ENCODE results near the gene NFIA.

The NFIA gene

DNA sequence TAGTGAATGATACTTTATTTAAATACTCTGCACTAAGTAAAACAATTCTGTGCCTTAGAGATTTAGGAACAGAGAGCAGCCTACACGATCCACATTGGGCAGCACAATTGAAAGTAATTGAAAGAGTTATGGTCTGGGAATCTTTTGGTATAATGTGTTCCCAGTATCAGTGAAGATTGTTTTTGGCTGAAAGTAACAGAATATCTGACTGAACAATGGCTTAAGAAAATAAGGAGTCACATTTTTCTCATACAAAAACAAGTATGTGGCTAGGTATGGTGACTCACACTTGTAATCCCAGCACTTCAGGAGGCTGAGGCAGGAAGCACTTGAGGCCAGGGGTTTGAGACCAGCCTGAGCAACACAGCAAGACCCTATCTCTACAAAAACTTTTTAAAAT, 306.2 kb downstream of the NFIA start:
- H3K27ac ChIP-seq, result no peak overlapping the region

DNA sequence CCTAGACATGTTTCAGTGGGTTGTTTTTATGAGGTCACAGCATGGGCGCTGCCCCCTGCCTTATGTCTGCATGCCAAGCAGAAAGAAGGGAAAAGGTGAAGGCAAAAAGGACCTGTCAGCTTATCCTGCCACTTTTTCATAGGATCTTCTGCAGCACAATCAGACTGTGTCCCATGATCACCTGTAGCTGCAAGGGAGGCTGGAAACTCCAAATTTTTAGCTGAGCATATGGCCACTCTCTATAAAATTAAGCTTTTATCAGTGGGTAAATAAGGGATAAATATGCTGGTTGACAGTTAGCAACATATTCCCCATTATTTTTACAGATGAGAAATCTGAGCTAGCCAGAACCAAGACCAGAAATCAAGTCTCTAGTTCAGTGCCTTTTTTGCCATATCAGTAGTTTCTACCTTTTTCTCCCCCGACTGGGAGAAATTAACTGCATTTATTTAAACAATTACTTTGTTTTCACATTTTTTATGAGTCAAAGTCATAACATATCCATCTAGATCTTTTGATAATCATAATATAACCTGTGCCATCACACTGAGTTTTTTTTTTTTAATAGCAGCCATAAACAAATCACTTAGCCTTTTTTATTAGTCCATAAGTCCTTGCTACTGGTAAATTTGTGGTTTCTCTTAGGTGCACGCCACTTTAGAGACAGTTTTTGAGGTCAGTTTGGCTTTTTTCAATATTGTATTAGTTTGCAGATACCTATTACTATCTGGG, 307.0 kb downstream of the NFIA start:
- no peak overlapping the region for H3K27ac ChIP-seq
- H3K4me3 ChIP-seq, result no peak overlapping the region

More for the DNA sequence above, 306.2 kb downstream of the NFIA start:
- H3K4me3 ChIP-seq, result no peak overlapping the region

DNA sequence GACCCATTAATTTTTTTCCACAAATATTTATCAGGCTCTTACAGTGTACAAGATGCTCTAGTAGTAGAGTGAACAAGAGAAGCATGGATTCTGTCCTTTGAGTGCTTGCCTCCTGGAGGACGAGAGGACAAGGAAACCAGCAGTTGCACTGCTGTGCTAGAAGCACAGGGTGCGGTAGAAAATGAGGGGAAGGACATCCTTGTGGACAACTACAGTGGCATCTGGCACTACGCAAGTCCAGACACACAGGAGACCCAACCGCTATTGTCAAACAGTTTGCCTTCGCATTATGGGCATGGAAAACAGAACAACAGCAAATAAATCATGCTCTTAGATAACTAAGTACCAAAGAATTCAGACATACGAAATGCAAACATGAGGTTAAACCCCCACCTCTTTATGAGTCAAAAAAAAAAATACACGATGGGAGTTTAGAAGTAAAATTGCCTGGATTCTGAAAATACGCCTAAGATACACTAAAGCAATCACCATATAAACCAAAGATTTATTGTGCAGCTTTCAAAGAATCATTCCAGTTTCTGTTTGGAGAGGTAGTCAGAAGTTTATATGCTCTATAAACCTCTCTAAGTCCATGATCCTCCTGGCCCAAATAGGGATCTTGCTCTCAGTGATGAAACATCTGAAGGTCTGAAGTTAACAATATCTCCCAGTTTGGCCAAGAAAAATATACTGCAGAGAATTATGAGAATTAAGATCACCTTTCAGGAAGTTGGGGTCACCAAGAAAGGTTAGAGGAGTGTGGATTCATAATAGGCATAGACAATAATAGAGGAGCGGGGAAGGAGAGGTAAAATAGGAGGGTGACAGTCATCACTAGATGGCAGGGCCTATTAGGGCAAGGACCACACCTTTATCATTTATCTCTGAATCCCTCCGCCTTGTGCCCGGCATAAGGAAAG, 307.8 kb downstream of the NFIA start:
- H3K4me3 ChIP-seq, result no peak overlapping the region
- H3K27ac ChIP-seq, result no peak overlapping the region

DNA sequence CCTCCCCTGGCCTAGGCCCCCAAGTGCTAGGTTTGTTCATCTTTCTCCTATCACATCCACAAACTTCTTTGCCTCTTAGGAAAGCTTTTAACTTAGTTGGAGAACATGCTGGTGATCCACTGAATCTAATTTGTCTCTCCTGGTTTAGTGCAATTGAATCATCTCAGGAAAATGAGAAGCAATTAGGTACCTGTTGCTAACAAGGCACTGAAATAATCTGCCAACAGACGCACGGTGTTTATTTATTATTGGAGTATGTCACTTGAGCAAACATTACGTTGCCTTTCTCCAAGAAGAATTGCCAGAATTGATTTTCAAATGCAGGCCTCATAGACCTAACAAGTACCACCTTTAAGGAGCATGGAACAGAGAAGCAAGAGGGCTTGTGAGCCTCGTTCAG, 309.4 kb downstream of the NFIA start:
- H3K27ac ChIP-seq, result peak overlapping the region in 1 of 21 experiments; percentile 16
- H3K4me3 ChIP-seq, result no peak overlapping the region

DNA sequence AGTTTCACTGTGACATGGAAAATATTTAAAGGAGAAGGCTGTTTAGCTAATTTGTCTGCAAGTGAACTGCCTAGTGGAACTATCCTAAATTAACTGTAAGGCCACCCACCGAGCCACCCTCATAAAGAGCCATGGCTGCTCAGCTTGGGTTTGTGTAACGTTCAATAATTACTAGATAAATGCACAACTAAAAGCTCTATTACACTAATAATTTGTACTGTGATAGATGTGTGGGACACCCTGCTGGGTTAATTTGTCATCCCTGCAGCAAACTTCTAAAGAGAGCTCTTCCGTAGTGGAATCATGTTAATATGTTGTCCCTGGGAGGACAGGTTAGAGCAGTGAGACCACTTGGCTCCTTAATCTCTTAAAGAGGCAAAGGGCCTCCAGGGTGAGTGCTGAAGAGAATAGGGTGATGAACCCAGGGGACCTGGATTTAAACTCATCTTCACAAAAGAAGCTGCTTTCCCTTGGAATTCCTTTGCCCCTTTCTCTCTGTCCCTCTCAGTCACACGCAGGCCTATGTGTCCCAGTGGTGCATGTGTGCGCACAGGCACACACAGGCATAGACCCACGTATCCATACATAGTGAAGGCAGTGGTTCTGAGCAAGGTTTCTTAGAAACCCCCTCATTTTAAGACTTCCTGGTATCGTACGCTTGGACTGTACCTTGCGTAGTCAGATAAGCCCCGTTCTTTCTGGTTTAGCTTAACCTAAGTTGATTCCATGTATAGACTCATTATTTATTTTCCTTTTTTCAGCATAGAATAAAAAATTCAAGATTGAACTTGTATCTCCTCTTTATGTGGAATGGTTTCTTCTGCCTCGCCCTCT, 310.3 kb downstream of the NFIA start:
- Histone ChIP-seq H3K4me3 (no peak overlapping the region), H3K27ac (no peak overlapping the region)

DNA sequence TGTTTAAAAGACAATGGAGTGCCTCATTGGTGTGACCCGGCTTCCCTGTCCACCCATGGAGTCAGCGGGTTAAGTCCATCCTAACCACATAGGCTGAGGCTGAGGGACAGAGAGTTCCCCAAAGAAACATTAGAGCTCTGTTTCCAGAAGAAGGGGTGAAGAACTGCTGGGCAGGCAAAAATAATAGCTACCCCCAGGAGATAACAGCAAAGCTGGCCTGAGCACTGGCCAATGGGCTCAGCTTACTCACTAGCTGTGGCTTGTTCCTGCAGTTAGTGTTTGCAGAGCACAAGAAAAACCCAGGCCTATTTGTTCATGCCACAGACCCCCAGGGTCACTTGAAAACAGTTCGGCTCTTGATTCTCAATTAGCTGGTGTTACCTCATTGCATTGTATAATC, 311.2 kb downstream of the NFIA start:
- Histone ChIP-seq H3K4me3 (no peak overlapping the region), H3K27ac (no peak overlapping the region)

DNA sequence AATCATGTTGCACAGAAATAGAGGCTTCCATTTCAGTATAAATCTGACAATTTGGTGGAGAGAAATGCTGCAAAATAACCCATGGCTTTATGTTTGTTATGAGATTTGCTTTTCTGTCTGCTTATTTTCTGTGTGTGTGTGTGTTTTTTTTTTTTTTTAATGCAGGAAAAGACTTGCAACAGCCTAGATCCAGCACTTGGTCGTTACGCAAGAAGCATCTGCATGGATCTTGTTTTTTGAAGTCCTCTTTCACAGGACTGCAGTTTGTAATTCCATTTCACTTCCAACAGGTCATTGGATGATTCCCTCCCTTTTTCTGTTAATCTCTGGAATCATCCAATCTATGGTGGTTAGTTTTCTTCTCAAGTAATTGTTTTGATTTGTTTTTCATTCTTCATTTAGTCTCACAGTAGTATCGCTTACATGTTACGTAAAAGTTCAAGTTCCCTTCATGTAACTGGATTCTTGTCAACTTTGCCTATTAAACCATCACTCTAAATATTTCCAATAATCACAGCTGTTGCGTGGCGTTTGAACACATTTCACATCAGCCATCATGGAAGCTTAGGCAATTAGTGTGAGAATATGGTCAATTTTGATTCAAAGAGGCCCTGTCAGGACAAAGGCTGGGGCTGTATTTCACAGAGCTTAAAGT, 312.9 kb downstream of the NFIA start:
- H3K27ac ChIP-seq, result no peak overlapping the region
- no peak overlapping the region for H3K4me3 ChIP-seq

DNA sequence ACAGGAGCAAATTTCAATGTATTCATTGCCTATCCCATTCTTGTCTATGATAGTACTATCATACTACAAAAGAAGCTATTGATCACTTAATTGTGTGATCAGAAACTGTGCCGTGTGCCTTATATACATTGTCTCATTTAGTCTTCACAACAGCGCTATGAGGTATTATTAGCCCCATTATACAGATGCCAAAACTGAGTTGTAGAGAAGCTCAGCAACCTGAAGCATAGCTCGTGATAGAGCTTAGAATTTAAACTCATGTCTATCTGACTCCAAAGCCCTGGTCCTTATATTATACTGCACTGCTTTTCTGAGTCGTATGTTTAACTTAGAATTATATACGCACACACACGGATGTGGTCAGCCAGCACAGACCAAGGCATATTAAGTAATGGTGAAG, 315.1 kb downstream of the NFIA start:
- H3K27ac ChIP-seq, result no peak overlapping the region
- H3K4me3 ChIP-seq, result no peak overlapping the region

DNA sequence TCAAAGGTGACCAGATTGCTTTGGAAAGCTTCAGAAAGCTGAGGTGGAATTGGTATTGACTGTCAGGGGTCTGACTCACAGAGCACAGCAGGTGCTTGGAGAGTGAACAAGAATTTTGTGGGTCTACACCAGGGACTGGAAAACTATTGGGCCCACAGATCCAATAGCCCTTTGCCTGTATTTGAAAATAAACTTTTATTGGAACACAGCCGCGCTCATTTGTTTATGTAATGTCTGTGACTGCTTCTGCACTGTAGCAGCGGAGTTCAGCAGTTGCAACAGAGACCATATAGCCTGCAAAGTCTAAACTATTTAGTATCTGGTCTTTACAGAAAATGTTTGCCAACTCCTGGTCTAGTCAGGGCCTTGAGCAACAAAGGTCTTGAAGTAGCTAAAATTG, 315.6 kb downstream of the NFIA start:
- no peak overlapping the region for H3K4me3 ChIP-seq
- H3K27ac ChIP-seq, result no peak overlapping the region

DNA sequence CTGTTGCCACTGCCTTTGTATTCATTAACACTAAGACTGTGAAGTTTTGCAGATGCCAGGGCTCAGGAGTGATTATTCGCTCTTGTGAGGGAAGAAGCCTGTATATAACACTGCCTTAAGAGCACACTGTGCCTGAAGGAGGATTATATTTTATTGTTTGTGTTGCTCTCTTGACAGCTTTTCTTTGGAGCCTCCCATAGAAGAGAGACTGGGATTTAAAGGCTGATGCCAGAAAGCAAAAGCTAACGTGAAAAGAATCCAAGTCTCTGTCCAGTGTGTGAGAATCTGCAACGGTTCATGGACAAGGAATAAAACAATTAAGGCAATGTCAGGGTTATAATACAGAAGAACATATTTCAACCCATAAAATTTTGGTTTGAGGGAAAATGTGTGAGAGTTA, 316.8 kb downstream of the NFIA start:
- Histone ChIP-seq H3K27ac (no peak overlapping the region), H3K4me3 (no peak overlapping the region)

DNA sequence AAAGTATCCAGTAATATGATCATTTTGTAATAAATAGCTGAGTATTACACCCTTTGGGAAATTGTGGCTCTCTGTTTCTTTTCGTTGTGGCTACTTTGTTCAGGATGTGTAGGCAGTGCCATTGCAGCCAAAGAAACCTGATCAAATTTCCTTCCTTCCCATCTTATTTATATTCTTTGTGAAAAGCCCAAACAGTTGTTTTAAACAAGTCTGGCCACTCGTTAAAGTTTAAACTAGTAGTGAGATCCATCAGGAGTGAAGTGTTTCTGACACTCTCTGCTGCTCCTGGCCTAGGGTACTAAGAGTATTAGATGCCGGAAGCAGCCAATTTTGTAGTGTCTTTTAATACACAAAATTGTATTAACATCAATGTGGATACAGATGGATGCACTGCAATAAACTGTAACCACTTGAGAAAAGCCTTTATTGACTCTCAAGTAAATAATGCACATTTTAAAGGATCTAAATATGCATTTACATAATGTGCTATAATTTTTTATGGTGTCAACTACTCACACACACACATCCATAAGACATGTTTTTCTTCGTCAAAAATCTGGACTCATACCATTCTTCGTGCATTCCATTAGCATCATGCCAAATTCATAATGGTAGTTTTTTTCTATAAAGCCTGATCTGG, 317.9 kb downstream of the NFIA start:
- Histone ChIP-seq H3K27ac (no peak overlapping the region), H3K4me3 (no peak overlapping the region)

DNA sequence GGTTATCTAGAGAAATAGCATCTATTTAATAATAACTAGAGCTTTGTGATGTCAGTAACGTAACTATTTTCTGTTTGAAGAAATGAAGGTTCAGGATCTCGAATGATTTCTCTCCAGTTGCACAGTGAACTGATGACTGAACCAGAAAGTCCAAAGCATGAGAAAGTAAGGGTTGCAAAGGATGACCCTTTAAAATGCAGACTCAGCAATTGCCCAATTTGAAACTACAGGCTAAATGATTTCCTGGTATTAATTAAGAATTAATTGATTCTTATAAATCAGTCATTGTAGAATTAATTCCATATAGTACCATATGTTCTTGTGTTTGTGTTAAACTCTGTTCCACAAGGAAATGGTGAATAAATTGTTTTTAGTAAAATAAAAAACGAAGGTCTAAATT, 318.6 kb downstream of the NFIA start:
- Histone ChIP-seq H3K27ac (no peak overlapping the region), H3K4me3 (no peak overlapping the region)

DNA sequence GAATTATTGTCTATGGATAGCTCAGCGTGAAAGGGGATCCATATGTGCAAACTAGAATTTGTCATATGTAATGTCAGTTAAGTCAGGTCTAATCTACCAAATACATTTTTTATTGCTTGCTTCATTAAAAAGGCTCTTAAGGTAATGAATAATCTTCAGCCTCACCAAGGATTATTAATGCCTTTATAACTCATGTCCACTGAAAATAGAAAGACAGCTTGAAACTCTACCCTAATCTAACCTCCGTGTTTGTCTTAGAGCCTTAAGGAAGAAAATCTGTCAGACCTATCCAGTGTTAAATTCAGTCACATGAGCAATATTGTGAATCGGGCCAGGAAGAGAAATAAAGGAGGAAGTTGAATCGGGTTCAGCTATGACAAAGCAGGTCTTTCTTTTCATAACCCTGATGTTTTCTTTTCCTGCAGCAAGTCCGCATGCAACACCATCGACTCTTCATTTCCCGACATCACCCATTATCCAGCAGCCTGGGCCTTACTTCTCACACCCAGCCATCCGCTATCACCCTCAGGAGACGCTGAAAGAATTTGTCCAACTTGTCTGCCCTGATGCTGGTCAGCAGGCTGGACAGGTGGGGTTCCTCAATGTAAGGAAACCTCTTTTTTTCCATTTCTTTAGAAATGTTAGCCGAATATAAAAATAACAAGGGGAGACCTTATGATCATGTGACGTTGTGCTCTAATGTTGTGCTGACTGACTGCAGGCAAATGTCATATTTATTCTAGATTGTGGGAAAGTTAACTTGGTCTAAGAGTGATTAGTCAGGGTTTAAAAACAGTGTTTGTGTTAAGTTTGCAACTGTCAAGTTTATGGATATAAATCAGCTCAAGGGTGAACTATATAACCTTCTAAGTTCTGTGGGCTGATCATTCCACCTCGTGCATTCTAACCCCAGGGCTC, 321.6 kb downstream of the NFIA start:
- Histone ChIP-seq H3K27ac (peak overlapping the region in 1 of 21 experiments; percentile 29), H3K4me3 (no peak overlapping the region)

DNA sequence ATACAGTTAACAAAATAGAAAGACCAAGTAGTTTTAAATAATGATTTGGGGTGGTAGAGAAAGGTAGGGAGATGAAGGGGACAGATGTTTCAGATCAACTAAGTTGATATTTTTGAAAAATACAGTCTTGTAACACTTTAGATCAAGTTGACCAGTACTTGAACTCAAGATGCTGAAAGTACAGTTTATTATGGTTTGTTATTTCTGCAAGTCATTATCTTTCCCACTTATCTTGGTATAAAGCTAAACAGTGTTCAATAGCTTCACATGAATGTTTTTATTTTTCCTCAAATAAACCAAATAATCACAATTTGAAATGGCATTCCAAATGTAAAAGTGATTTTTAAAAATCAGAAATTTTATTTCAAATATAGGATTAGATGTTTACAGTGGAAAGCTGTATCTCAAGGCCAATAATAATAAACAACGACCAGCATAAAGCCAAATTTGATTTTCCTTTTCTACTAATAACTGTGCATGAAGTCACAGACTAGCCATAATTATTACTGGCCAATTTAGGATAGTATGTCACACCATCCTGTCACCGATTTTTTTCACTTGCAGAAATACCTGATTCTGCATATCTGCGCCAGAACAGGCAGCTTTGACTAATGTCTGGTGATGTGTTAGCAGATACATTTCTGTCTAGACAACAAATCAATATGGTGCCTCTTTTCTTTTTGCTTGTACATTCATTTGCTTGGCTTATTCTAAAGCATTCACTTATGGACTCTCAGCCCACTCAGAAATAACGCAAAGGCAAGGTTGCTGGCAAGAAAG, 322.4 kb downstream of the NFIA start:
- no peak overlapping the region for H3K4me3 ChIP-seq
- H3K27ac ChIP-seq, result no peak overlapping the region

DNA sequence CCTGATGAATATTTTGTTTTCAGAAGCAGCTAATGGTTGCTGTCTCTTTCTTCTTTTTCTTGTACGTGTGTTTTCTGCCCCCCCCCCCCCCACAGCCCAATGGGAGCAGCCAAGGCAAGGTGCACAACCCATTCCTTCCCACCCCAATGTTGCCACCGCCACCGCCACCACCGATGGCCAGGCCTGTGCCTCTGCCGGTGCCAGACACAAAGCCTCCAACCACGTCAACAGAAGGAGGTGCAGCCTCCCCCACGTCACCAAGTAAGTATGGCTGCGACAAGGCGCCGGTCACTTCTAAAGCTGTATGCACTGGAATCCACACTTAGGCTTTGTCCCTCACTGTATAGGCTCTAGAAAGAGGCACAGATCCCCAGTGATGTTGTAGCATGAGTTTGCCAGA, 324.1 kb downstream of the NFIA start:
- H3K4me3 ChIP-seq, result no peak overlapping the region
- no peak overlapping the region for H3K27ac ChIP-seq

DNA sequence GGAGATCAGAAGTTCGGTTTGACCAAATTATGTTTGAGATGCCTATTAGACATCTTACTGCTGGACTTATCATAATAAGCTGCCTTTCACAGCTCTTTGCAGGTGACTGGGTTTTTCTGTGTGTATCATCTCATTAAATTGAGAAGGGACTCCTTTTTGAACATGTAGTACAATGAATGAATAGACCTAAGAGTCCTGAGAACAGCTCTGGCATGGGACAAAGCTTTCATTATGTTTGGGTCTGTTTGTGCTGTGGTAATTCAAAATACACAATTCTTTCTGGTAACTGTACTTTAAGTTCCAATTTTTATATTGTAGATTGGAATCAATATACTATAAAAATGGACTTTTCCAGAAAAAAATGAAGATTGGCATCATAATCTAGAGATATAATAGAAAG, 330.2 kb downstream of the NFIA start:
- no peak overlapping the region for H3K27ac ChIP-seq
- H3K4me3 ChIP-seq, result no peak overlapping the region

DNA sequence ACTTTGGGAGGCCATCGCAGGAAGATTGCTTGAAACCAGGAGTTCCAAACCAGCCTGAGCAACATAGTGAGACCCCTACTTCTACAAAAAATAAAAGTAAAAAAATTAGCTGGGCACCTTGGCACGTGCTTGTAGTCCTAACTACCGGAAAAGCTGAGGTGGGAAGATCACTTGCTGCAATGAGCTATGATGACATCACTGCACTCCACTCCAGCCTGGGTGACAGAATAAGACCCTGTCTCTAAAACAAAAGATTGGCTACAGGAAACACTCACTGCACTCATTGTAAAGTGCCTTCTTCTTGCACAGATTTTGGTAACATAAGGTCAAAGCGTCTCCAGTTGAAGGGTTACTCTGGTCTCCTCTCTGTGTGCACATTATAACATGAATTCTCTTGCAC, 336.8 kb downstream of the NFIA start:
- H3K4me3 ChIP-seq, result no peak overlapping the region
- H3K27ac ChIP-seq, result no peak overlapping the region

DNA sequence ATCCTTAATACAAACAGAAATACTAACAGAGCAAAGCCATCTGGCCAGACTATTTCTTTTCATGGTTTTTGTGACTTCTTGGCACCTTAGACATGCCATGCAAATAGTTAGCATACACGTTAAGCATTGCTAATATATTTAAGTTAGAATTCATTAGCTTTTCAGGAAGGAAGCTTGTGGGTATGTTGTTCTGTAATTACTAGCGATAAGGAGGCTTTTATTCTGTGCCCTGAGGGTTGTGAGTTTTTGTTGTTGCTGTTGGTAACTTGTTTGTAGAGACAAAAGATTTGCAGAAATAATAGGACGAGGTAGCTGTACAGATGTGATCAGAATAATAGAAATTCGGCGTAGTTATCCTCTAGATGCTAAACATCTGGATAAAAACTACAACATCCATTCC, 337.3 kb downstream of the NFIA start:
- H3K4me3 ChIP-seq, result no peak overlapping the region
- no peak overlapping the region for H3K27ac ChIP-seq
